OCI-LY3 (cell line): Measurements from ENCODE around the gene EML3.

Experiments
- CTCF ChIP-seq: fragments of 200-600, 300-600 bp; sonication (generic); IDR thresholded peaks from 2 replicates; pipeline ENCODE4 v1.5.1; 2014; ENCODE audit warnings: antibody characterized with exemption, low read length, low read depth
- EZH2phosphoT487 ChIP-seq: fragments of 200-600 bp; shearing (Covaris generic); IDR thresholded peaks from 2 replicates; pipeline ENCODE4 v1.6.1; 2018; ENCODE audit warnings: antibody characterized with exemption, mixed run types, low read depth

GRCh38 chr11:62575156-62575555 lies 37.4 kb downstream of the EML3 start:
- TF ChIP-seq CTCF, result no peak
- no peak for TF ChIP-seq EZH2phosphoT487
